HAP-1 (cell line): ENCODE data around the gene SMIM31.

ENCODE experiments used
- DNase-seq, 2 experiments: peaks; one replicate each; pipeline ENCODE4 v3.0.0-alpha.2; 2016 to 2020; ENCODE audit warnings: low spot score in 2 of 2
- H3K27me3 ChIP-seq: fragments of 250-450 bp; sonication (Bioruptor Pico); 2 replicates; pipeline ENCODE4 v1.5.1; 2020; ENCODE audit warnings: low read depth, mild to moderate bottlenecking, moderate library complexity
- H3K36me3 ChIP-seq: fragments of 250-450 bp; sonication (Bioruptor Pico); replicated peaks from 2 replicates; pipeline ENCODE4 v1.5.1; 2020; ENCODE audit warnings: mild to moderate bottlenecking
- H3K4me1 ChIP-seq: fragments of 250-450 bp; sonication (Bioruptor Pico); 2 replicates; pipeline ENCODE4 v1.5.1; 2020; ENCODE audit warnings: mild to moderate bottlenecking
- H3K4me3 ChIP-seq: fragments of 250-450 bp; sonication (Bioruptor Pico); 2 replicates; pipeline ENCODE4 v1.5.1; 2020; ENCODE audit warnings: mild to moderate bottlenecking, moderate library complexity
- H3K9me3 ChIP-seq: fragments of 250-450 bp; sonication (Bioruptor Pico); 2 replicates; pipeline ENCODE4 v1.5.1; 2020; ENCODE audit warnings: mild to moderate bottlenecking, moderate library complexity
- in situ Hi-C: fragments of 300-500 bp; cut with MboI; formaldehyde crosslinking; loops from 3 replicates; pipeline ENCODE4 v1.14.3; 2020; ENCODE audit warnings: low sequenced_read_pairs, inconsistent platforms, mixed read lengths

The SMIM31 gene

GRCh38 chr4:164802301-164802901, 48.5 kb downstream of the SMIM31 start:
- no peak for DNase-seq
- Histone ChIP-seq H3K9me3 (no peaks in the 10 kb centered on the region), H3K36me3 (no peaks in the 10 kb centered on the region), H3K4me3 (no peak overlapping the region), H3K27me3 (no peaks in the 10 kb centered on the region), H3K4me1 (peaks cover 12% of the 10 kb centered on the region)
- in situ Hi-C loops = no loop called here

DNA sequence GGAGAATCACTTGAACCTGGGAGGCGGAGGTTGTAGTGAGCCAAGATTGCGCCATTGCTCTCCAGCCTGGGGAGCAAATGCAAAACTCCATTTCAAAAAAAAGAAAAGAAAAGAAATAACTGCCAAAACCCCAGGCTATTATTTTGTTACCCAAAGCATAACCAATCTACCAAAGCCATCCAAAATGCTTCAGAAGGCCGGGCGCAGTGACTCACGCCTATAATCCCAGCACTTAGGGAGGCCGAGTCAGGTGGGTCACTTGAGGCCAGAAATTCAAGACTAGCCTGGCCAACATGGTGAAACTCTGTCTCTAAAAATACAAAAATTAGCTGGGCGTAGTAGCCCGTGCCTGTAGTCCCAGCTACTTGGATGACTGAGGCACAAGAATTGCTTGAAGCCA, 49.8 kb downstream of the SMIM31 start:
- no peak overlapping the region for H3K4me3 ChIP-seq
- H3K9me3 ChIP-seq = no peaks in the 10 kb centered on the region
- no peaks in the 10 kb centered on the region for H3K36me3 ChIP-seq
- in situ Hi-C loops = no loop called here
- no peaks in the 10 kb centered on the region for H3K27me3 ChIP-seq
- DNase-seq = no peak
- H3K4me1 ChIP-seq = peaks cover 11% of the 10 kb centered on the region

GRCh38 chr4:164807611-164808010, 53.7 kb downstream of the SMIM31 start:
- Histone ChIP-seq H3K27me3 (no peaks in the 10 kb centered on the region), H3K36me3 (no peaks in the 10 kb centered on the region), H3K9me3 (no peaks in the 10 kb centered on the region), H3K4me1 (peaks cover 9% of the 10 kb centered on the region), H3K4me3 (no peak overlapping the region)
- DNase-seq = peak in 1 of 2 experiments; percentile 50
- in situ Hi-C loops = no loop called here

DNA sequence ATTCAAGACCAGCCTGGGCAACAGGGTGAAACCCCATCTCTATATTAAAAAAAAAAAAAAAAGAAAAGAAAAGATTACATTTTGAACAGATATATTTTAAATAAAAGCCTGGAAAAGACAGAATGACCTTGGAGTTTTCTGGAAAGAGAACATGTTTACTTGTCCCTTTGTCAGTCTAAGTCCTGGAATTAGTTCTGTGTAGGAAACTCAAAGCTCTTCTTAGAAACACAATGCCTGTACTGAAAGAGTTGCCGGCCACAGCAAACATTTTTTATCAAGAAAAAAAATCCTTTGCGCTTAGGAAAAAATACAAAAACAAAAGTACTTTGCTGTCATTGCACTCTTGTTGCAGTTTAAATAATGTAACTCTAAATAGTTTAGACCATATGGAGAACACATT, 59.6 kb downstream of the SMIM31 start:
- Histone ChIP-seq H3K27me3 (no peaks in the 10 kb centered on the region), H3K4me3 (no peak overlapping the region), H3K9me3 (no peaks in the 10 kb centered on the region), H3K36me3 (no peaks in the 10 kb centered on the region), H3K4me1 (peaks cover 21% of the 10 kb centered on the region)
- in situ Hi-C loops = no loop called here
- peak in 1 of 2 experiments; percentile 86 for DNase-seq

DNA sequence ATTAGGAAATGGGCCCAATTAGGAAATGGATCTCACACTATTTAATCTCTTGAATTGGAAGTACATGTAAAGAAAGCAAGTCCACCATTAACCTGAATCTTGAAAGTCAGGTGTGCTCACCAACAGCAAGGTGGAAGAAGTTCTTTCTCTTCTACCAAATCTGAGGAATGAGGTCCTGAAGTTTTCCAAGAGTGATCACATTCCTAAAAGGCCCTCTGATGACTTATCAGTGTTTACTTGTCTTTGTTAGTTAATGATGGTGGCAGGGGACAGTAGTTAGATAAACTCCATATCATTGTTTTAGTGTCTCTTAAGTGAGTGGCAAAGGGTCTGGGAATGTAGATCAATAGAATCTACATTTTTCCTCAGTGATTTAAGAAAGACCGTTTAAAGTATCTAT, 61.8 kb downstream of the SMIM31 start:
- Histone ChIP-seq H3K36me3 (no peaks in the 10 kb centered on the region), H3K27me3 (no peaks in the 10 kb centered on the region), H3K4me1 (peaks cover 36% of the 10 kb centered on the region), H3K4me3 (no peak overlapping the region), H3K9me3 (no peaks in the 10 kb centered on the region)
- DNase-seq = no peak
- in situ Hi-C loops = no loop called here

GRCh38 chr4:164819366-164819765, 65.4 kb downstream of the SMIM31 start:
- DNase-seq = no peak
- H3K36me3 ChIP-seq = no peaks in the 10 kb centered on the region
- in situ Hi-C loops = no loop called here
- H3K4me3 ChIP-seq = no peak overlapping the region
- no peaks in the 10 kb centered on the region for H3K27me3 ChIP-seq
- peaks cover 38% of the 10 kb centered on the region for H3K4me1 ChIP-seq
- H3K9me3 ChIP-seq = no peaks in the 10 kb centered on the region

- no peak overlapping the region for H3K4me3 ChIP-seq
- in situ Hi-C loops = no loop called here
- peaks cover 38% of the 10 kb centered on the region for H3K4me1 ChIP-seq
- no peaks in the 10 kb centered on the region for H3K27me3 ChIP-seq
- DNase-seq = peak; percentile 54 to 100
- no peaks in the 10 kb centered on the region for H3K36me3 ChIP-seq
- no peaks in the 10 kb centered on the region for H3K9me3 ChIP-seq
Observed at GRCh38 chr4:164821711-164822110, 67.8 kb downstream of the SMIM31 start.

- in situ Hi-C loops = no loop called here
- no peak for DNase-seq
Observed at GRCh38 chr4:164824581-164824980, 70.7 kb downstream of the SMIM31 start.

DNA sequence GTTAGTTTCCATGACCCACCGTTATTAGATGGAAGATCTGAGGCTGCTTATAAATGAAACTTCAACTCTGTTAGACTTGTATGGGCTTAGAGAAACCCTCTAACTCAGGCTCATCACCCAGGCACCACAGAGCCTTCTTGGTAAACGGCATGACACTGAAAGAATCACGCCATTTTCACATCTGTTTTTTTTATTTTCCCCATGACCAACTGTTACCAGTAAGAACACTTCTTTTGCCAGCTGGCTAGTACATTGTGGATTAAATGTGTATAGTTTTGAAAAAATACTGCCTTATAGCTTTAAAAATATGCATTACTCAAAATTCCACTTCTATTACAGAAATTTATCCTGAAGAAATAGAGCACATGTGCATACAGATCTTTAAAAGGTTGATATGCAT, 75.0 kb downstream of the SMIM31 start:
- no peaks in the 10 kb centered on the region for H3K27me3 ChIP-seq
- H3K9me3 ChIP-seq = no peaks in the 10 kb centered on the region
- H3K4me1 ChIP-seq = peaks cover 14% of the 10 kb centered on the region
- H3K36me3 ChIP-seq = no peaks in the 10 kb centered on the region
- no peak for DNase-seq
- no peak overlapping the region for H3K4me3 ChIP-seq
- in situ Hi-C loops = no loop called here

More at GRCh38 chr4:164824581-164824980, 70.7 kb downstream of the SMIM31 start:
- Histone ChIP-seq H3K9me3 (no peaks in the 10 kb centered on the region), H3K4me1 (peaks cover 42% of the 10 kb centered on the region), H3K27me3 (no peaks in the 10 kb centered on the region), H3K4me3 (no peak overlapping the region), H3K36me3 (no peaks in the 10 kb centered on the region)

- in situ Hi-C loops = no loop called here
- Histone ChIP-seq H3K27me3 (no peaks in the 10 kb centered on the region), H3K36me3 (no peaks in the 10 kb centered on the region), H3K4me1 (no peaks in the 10 kb centered on the region), H3K9me3 (no peaks in the 10 kb centered on the region), H3K4me3 (no peak overlapping the region)
- no peak for DNase-seq
Observed at GRCh38 chr4:164846566-164846965, 92.6 kb downstream of the SMIM31 start.

DNA sequence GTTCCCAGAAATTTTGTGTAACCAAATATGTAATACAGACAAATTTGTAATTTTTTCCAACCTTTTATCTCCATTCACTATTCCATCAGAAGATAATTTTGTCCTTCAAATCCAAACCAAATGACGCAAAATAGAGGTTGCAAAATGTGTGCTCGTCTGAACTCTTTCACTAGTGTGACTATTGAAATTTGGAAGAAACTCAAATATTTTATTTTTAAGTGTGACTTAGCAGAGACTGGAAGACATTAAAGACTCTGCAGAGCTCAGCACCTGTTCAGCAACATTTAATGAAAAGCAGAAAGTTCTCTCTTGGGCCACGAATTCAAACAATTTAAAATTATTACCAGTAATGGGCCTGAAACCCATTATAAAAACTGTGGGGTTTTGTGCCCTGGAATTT, 93.1 kb downstream of the SMIM31 start:
- Histone ChIP-seq H3K9me3 (no peaks in the 10 kb centered on the region), H3K4me3 (no peak overlapping the region), H3K27me3 (no peaks in the 10 kb centered on the region), H3K4me1 (no peaks in the 10 kb centered on the region), H3K36me3 (no peaks in the 10 kb centered on the region)
- in situ Hi-C loops = no loop called here
- DNase-seq = no peak

DNA sequence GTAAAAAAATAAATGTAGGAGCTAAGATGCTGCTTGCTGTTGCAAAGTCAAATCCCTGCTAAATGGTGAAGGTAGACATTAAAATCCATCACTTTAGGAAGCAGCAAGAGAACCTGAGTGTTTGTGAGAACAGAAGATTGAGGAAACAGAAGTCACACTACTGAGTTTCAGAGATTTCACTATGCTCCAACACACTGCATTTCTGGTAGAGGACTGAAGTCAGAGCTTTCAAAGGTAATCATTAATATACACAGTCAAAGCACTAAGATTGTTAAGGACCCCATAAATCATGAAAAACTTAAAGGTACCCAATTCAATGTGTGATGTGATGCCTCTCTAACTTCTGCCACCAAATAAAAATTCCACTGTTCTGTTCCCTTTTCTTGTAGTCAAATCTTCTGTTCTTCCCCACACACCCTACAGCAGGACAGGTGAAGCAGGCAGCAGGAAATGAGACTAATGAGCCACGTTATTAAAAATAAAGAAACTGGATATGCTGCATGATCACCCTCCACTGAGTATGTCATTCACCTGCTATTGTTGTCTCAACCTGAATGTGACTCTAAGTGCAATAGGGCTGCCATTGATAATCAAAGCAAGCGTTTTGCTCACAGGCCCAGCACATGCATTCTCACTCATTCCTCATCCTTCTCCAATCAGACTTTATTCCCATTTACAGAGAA, 94.2 kb downstream of the SMIM31 start:
- no peaks in the 10 kb centered on the region for H3K36me3 ChIP-seq
- in situ Hi-C loops = no loop called here
- H3K9me3 ChIP-seq = no peaks in the 10 kb centered on the region
- no peaks in the 10 kb centered on the region for H3K4me1 ChIP-seq
- H3K4me3 ChIP-seq = no peak overlapping the region
- H3K27me3 ChIP-seq = no peaks in the 10 kb centered on the region
- no peak for DNase-seq
